NT2/D1 (cell line): ENCODE results near the gene SLC25A41.
A peak's percentile ranks its signal among the peaks of the same experiment; 100 is the strongest.

Experiments used
- DNase-seq: peaks from one replicate; pipeline ENCODE4 v3.0.0-alpha.2; 2011; ENCODE audit warnings: low read depth, low spot score
- H3K27me3 ChIP-seq: 2 replicates; pipeline ENCODE4 v1.6.0; 2011; ENCODE audit warnings: mild to moderate bottlenecking; ENCODE audit not compliant: insufficient read length, insufficient read depth
- H3K36me3 ChIP-seq: 2 replicates; pipeline ENCODE4 v1.6.1; 2011; ENCODE audit warnings: mild to moderate bottlenecking, low read length, mixed read lengths; ENCODE audit not compliant: insufficient read depth, insufficient read length
- H3K4me1 ChIP-seq: 2 replicates; pipeline ENCODE4 v1.5.1; 2011; ENCODE audit not compliant: insufficient read depth, insufficient read length
- H3K4me3 ChIP-seq: 2 replicates; pipeline ENCODE4 v1.5.1; 2011; ENCODE audit warnings: low read depth; ENCODE audit not compliant: insufficient read length
- H3K9ac ChIP-seq: 2 replicates; pipeline ENCODE4 v1.6.0; 2011; ENCODE audit warnings: low read depth; ENCODE audit not compliant: insufficient read length
- H3K9me3 ChIP-seq: 2 replicates; pipeline ENCODE4 v1.5.1; 2011; ENCODE audit warnings: mild to moderate bottlenecking, low read length; ENCODE audit not compliant: insufficient read depth
- SUZ12 ChIP-seq: IDR thresholded peaks from 2 replicates; pipeline ENCODE4 v1.6.1; 2011; ENCODE audit not compliant: insufficient read length, insufficient read depth; ENCODE audit errors: extremely low read depth
- YY1 ChIP-seq: IDR thresholded peaks from 2 replicates; pipeline ENCODE4 v1.6.1; 2011; ENCODE audit not compliant: insufficient read length, insufficient read depth
- ZNF274 ChIP-seq: IDR thresholded peaks from 2 replicates; pipeline ENCODE4 v1.6.1; 2011; ENCODE audit warnings: mild to moderate bottlenecking, low read depth, low read length

The SLC25A41 gene

GRCh38 chr19:6379744-6380143, 53.8 kb downstream of the SLC25A41 start:
- Histone ChIP-seq H3K4me1 (peaks cover 25% of the 10 kb centered on the region), H3K27me3 (no peaks in the 10 kb centered on the region), H3K9me3 (peaks cover 10% of the 10 kb centered on the region; the same call in 1 of the 2 replicates), H3K9ac (no peak overlapping the region), H3K36me3 (peaks cover 81% of the 10 kb centered on the region), H3K4me3 (no peak overlapping the region)
- DNase-seq, result no peak
- no peak for TF ChIP-seq YY1
- no peak for TF ChIP-seq ZNF274
- TF ChIP-seq SUZ12, result no peak

- Histone ChIP-seq H3K9ac (peak overlapping the region; percentile 38), H3K9me3 (peaks cover 10% of the 10 kb centered on the region; the same call in 1 of the 2 replicates), H3K4me1 (peaks cover 34% of the 10 kb centered on the region), H3K27me3 (no peaks in the 10 kb centered on the region), H3K36me3 (peaks cover 79% of the 10 kb centered on the region), H3K4me3 (no peak overlapping the region)
- no peak for TF ChIP-seq YY1
- no peak for TF ChIP-seq ZNF274
- no peak for TF ChIP-seq SUZ12
- no peak for DNase-seq
Observed at GRCh38 chr19:6378486-6378885, 55.1 kb downstream of the SLC25A41 start.

GRCh38 chr19:6378041-6378440, 55.5 kb downstream of the SLC25A41 start:
- H3K4me1 ChIP-seq, result peaks cover 34% of the 10 kb centered on the region
- no peak for TF ChIP-seq YY1
- TF ChIP-seq SUZ12, result no peak
- no peak for TF ChIP-seq ZNF274
- peak overlapping the region; percentile 5 for H3K9ac ChIP-seq
- no peak overlapping the region for H3K4me3 ChIP-seq
- peaks cover 10% of the 10 kb centered on the region; the same call in 1 of the 2 replicates for H3K9me3 ChIP-seq
- peaks cover 74% of the 10 kb centered on the region for H3K36me3 ChIP-seq
- no peak for DNase-seq
- no peaks in the 10 kb centered on the region for H3K27me3 ChIP-seq

GRCh38 chr19:6376512-6377190, 56.9 kb downstream of the SLC25A41 start:
- Histone ChIP-seq H3K9me3 (peaks cover 10% of the 10 kb centered on the region; the same call in 1 of the 2 replicates), H3K9ac (peak overlapping the region; percentile 57), H3K4me1 (peaks cover 34% of the 10 kb centered on the region), H3K36me3 (peaks cover 63% of the 10 kb centered on the region), H3K27me3 (no peaks in the 10 kb centered on the region), H3K4me3 (no peak overlapping the region)
- no peak for TF ChIP-seq SUZ12
- TF ChIP-seq ZNF274, result no peak
- TF ChIP-seq YY1, result no peak
- DNase-seq, result no peak
